Heart right ventricle (tissue), 16 donors: ENCODE data around the gene PHF24. TPM values are rescaled to one million over a fixed set of nuclear protein-coding genes. Genes with fewer than 3 reads are reported as not detected.
"Not testable (repeated sequence)": the region's sequence is repeated elsewhere in the genome, so short reads cannot be mapped to it uniquely, and the experiment has no call there.

Experiments
- ATAC-seq, 8 donors: fragments of 200-7000 bp; cut with Tn5 transposase; one replicate each; pipeline ENCODE4 v1.9.1; 2020; ENCODE audit warnings: mild to moderate bottlenecking in 8 of 8, moderate library complexity in 8 of 8, moderate number of reproducible peaks in 1 of 8
- DNase-seq, 2 donors: peaks; one replicate each; pipeline ENCODE4 v3.0.0-alpha.2; 2020
- H3K27ac ChIP-seq, 10 donors: fragments of 200-600 bp; sonication (generic) in 2 of 10; one replicate each; pipeline versions ENCODE4 v1.5.0 to v1.8.0; 2020 to 2022; ENCODE audit warnings: mild to moderate bottlenecking in 3 of 10
- H3K27me3 ChIP-seq, 7 donors: fragments of 200-600 bp; one replicate each; pipeline ENCODE4 v1.8.0; 2021 to 2022; ENCODE audit warnings: mild to moderate bottlenecking in 2 of 7
- H3K36me3 ChIP-seq, 9 donors: fragments of 200-600 bp; sonication (generic) in 1 of 9; one replicate each; pipeline versions ENCODE4 v1.5.0 to v1.8.0; 2020 to 2022; ENCODE audit warnings: mild to moderate bottlenecking in 2 of 9
- H3K4me1 ChIP-seq, 9 donors: fragments of 200-600 bp; sonication (generic) in 1 of 9; one replicate each; pipeline versions ENCODE4 v1.5.0 to v1.8.0; 2020 to 2022; ENCODE audit warnings: mild to moderate bottlenecking in 4 of 9
- H3K4me3 ChIP-seq, 10 donors: fragments of 200-600 bp; sonication (generic) in 2 of 10; one replicate each; pipeline versions ENCODE4 v1.5.0 to v1.8.0; 2020 to 2022; ENCODE audit warnings: mild to moderate bottlenecking in 7 of 10, moderate library complexity in 2 of 10
- H3K9me3 ChIP-seq, 11 donors: fragments of 200-600 bp in 10 of 11; sonication (generic) in 2 of 11; one replicate each; pipeline versions ENCODE4 v1.5.0 to v1.8.0; 2013 to 2022; ENCODE audit warnings: mild to moderate bottlenecking in 2 of 11, control low read depth in 1 of 11, moderate library complexity in 1 of 11
- CTCF ChIP-seq, 9 donors: fragments of 200-600 bp; sonication (generic) in 2 of 9; IDR thresholded peaks; one replicate each; pipeline versions ENCODE4 v1.5.0 to v1.8.0; 2021 to 2022; ENCODE audit warnings: antibody characterized with exemption in 9 of 9, mild to moderate bottlenecking in 5 of 9, moderate library complexity in 1 of 9
- whole genome bisulfite sequencing, 2 donors: extraction: QIAGEN DNeasy Blood & Tissue Kit; methylation state at CpG; one replicate each; pipeline ENCODE4 v1.1.7; 2013; ENCODE audit warnings: inconsistent platforms in 1 of 2; 5-methylcytosine and 5-hydroxymethylcytosine counted together
- intact Hi-C, 10 donors: fragments of 100-400 bp; cut with DNase I; formaldehyde crosslinking; loops; one replicate each; pipeline versions ENCODE4 v1.11.1 to v1.14.2; 2022
- polyA plus RNA-seq, 2 donors: library from polyadenylated mRNA; stranded (reverse); fragments of 200-250 nt; gene quantifications; one replicate each; pipeline ENCODE4 v1.2.3, GENCODE V29; 2013
- total RNA-seq, 10 donors: library from RNA; stranded (reverse); fragmentation: NEBNext Ultra II Directional in 3 of 10; extraction: Animal tissue kit (Norgen Biotek cat#: 25700) in 3 of 10; gene quantifications; one replicate each; pipeline versions ENCODE4 v1.2.1 to v1.2.4, GENCODE V29; 2021 to 2023
- donor health status: Arrhythmogenic right ventricular cardiomyopathy.
- donor health status: ischemic (EF 13 %, LVEDD 7.1; RV severe dilation, severe dysfunction).
- donor health status: healthy with polysubstance abuse.
- donor health status: DM: no; HTN: yes; CAD: no.
- donor health status: DM: no; HTN: no; CAD: no.
- donor health status: ischemic (EF 25% LVEDD 6.9; RV normal size, moderate dysfunction).
- donor health status: ischemic (EF 25% LVEDD 5.7; RV mildly dilated, moderate dysfunction).
- donor health status: healthy.
- donor health status: DM: yes; HTN: yes; CAD: no.
- donor health status: Ischemic cardiomyopathy.
- donor health status: ischemic (EF 35%, LVEDD 5.7; RV mildly dilated, moderate dysfunction).
- donor health status: nonischemic (EF 11% LVEDD 7.7; RV severe dilation, severe dysfunction).
- donor health status: DM: yes; HTN: yes; CAD: no.
- donor health status: PGD.
- donor health status: ischemic (EF 29% LVEDD 5.4; RV normal size, mild dysfunction).
- donor health status: nonischemic (EF 23%, LVEDD 6.1; RV moderate dilation, normal function).

PHF24 gene
- total and polyA plus RNA-seq, 12 donors: 0.07 to 2.2 (median 0.30) TPM

- H3K9me3 ChIP-seq: peaks cover 0 to 15% (median 0%) of the 10 kb centered on the region in 11 donors
- DNase-seq: no peak
- no peak overlapping the region for H3K27ac ChIP-seq
- H3K4me3 ChIP-seq: no peak overlapping the region
- no peak for TF ChIP-seq CTCF (IDR thresholded peaks at IDR 0.05)
- peaks cover 0 to 42% (median 0%) of the 10 kb centered on the region in 7 donors for H3K27me3 ChIP-seq
- intact Hi-C loops: no loop called here
- H3K4me1 ChIP-seq: no peaks in the 10 kb centered on the region
- 82 to 86% methylated on average over 2 of the region's 2 CpGs for WGBS, 2 donors
- no peak for ATAC-seq
- no peaks in the 10 kb centered on the region for H3K36me3 ChIP-seq
Observed at GRCh38 chr9:34948451-34948850, 9.6 kb upstream of the PHF24 start.

GRCh38 chr9:34954225-34954624 is 3.9 kb upstream of the PHF24 start:
- ATAC-seq (no peak), DNase-seq (no peak)
- WGBS, 2 donors: 87 to 94% methylated on average over 2 of the region's 2 CpGs
- no peak overlapping the region for H3K27ac ChIP-seq
- peaks cover 0 to 83% (median 17%) of the 10 kb centered on the region in 7 donors for H3K27me3 ChIP-seq
- peaks cover 0 to 10% (median 0%) of the 10 kb centered on the region in 9 donors for H3K4me1 ChIP-seq
- no peak for TF ChIP-seq CTCF (IDR thresholded peaks at IDR 0.05)
- peaks cover 0 to 15% (median 0%) of the 10 kb centered on the region in 11 donors for H3K9me3 ChIP-seq
- no peaks in the 10 kb centered on the region for H3K36me3 ChIP-seq
- intact Hi-C loops: no loop called here
- no peak overlapping the region for H3K4me3 ChIP-seq

- H3K36me3 ChIP-seq, H3K4me3 ChIP-seq, DNase-seq, intact Hi-C loops, ATAC-seq, H3K27ac ChIP-seq: not testable (repeated sequence)
- Histone ChIP-seq H3K27me3 (peaks cover 0 to 89% (median 25%) of the 10 kb centered on the region in 7 donors), H3K9me3 (peaks cover 0 to 15% (median 0%) of the 10 kb centered on the region in 11 donors), H3K4me1 (peaks cover 0 to 11% (median 0%) of the 10 kb centered on the region in 9 donors)
- 89 to 91% methylated on average over 7 of the region's 7 CpGs for WGBS, 2 donors
Observed at GRCh38 chr9:34956066-34956465, 2.0 kb upstream of the PHF24 start.

GRCh38 chr9:34956648-34957047 is 1.4 kb upstream of the PHF24 start:
- Histone ChIP-seq H3K4me1 (peaks cover 0 to 17% (median 0%) of the 10 kb centered on the region in 9 donors), H3K27ac (no peak overlapping the region), H3K4me3 (no peak overlapping the region), H3K9me3 (peaks cover 0 to 9% (median 0%) of the 10 kb centered on the region in 11 donors), H3K27me3 (peaks cover 0 to 89% (median 25%) of the 10 kb centered on the region in 7 donors), H3K36me3 (no peaks in the 10 kb centered on the region)
- WGBS, 2 donors: 81 to 88% methylated on average over 4 of the region's 4 CpGs
- TF ChIP-seq CTCF (IDR thresholded peaks at IDR 0.05): no peak
- ATAC-seq (no peak), DNase-seq (no peak)
- intact Hi-C loops: no loop called here

- WGBS, 2 donors: 16 to 19% methylated on average over 17 to 21 of the region's 21 CpGs
Observed at GRCh38 chr9:34958411-34958982, 412 bp downstream of the PHF24 start.

More at GRCh38 chr9:34958411-34958982, 412 bp downstream of the PHF24 start:
- no peaks in the 10 kb centered on the region for H3K36me3 ChIP-seq
- H3K4me3 ChIP-seq: peak overlapping the region in 9 of 10 donors; percentile 34 to 52 (median 41)
- peaks cover 0 to 30% (median 0%) of the 10 kb centered on the region in 9 donors for H3K4me1 ChIP-seq
- no peaks in the 10 kb centered on the region for H3K9me3 ChIP-seq
- intact Hi-C loops: no loop called here
- ATAC-seq (peak in 2 of 8 donors; percentile 13 to 50), DNase-seq (no peak)
- H3K27me3 ChIP-seq: peaks cover 0 to 92% (median 25%) of the 10 kb centered on the region in 7 donors
- no peak for TF ChIP-seq CTCF (IDR thresholded peaks at IDR 0.05)
- H3K27ac ChIP-seq: no peak overlapping the region
